GM21786 (cell line): Measurements from ENCODE around the gene B3GALT6.

Experiments used
- ATAC-seq: cut with Tn5 transposase; IDR thresholded peaks from one replicate; pipeline ENCODE4 v1.9.1; 2021; ENCODE audit not compliant: unreplicated experiment

Gene B3GALT6

DNA sequence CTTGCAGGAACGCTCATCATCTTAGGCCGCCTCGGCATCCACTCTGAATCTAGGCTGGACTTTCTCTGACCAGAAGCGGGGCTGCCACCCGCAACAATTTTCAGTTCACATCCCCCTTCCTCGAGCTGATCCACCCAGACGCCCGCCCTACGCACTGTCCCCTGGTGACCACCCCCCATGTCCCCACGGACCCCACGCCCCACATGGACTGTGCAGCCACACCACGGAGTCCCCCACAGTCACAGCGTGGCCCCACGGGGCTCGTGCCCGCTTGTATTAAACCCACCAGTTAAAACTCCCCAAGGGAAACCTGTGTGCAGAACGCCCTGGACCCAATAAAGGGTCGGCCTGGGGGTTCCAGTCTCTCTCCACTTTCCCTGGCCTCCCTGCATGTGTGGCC, 27.5 kb downstream of the B3GALT6 start:
- ATAC-seq, result no peak

- ATAC-seq, result no peak
Observed at GRCh38 chr1:1259951-1260600, 28.0 kb downstream of the B3GALT6 start.

GRCh38 chr1:1260843-1261560, 29.0 kb downstream of the B3GALT6 start:
- no peak for ATAC-seq

- ATAC-seq, result no peak
Observed at GRCh38 chr1:1262071-1262470, 30.0 kb downstream of the B3GALT6 start.

GRCh38 chr1:1262758-1263157, 30.7 kb downstream of the B3GALT6 start:
- no peak for ATAC-seq

GRCh38 chr1:1264026-1264425, 32.0 kb downstream of the B3GALT6 start:
- ATAC-seq, result no peak

GRCh38 chr1:1264868-1265272, 32.8 kb downstream of the B3GALT6 start:
- ATAC-seq, result no peak

GRCh38 chr1:1267488-1268283, 35.6 kb downstream of the B3GALT6 start:
- ATAC-seq, result no peak

DNA sequence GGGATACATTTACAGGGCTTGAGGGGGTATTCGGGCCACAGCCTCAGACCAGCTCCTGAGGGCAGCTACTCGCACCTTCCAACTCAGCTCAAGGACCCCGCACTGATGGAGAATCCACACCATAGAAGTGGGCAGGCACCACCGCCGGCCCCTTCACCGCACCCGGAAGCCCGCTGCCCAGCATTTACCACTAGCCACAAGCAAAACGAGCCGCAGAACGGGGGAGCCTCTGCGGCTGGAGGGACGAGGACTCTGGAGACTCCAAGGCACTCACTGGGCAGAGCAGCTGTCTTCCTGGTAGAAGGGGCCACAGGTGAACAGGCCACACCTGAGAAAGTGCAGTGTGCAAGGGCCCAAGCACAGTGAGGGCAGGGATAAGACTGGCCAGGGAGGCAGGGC, 36.2 kb downstream of the B3GALT6 start:
- no peak for ATAC-seq

DNA sequence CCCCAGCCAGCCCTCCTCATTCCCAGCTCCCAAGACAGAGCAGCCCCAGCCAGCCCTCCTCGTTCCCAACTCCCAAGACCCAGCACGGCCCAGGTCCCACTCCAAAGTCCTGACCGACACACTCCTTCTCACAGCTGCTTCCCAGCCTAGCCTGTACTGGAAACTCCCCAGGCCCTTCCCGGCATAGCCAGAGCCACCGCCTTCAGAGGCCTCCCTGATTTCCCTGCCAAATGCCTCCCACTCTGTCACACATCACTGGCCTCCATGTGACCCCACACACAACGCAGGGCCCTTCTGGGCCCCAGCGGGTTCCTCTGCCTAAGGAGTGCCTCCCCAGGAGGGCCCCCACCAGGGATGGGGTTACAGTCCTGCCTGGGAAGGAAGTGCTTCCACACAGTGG, 38.8 kb downstream of the B3GALT6 start:
- no peak for ATAC-seq

DNA sequence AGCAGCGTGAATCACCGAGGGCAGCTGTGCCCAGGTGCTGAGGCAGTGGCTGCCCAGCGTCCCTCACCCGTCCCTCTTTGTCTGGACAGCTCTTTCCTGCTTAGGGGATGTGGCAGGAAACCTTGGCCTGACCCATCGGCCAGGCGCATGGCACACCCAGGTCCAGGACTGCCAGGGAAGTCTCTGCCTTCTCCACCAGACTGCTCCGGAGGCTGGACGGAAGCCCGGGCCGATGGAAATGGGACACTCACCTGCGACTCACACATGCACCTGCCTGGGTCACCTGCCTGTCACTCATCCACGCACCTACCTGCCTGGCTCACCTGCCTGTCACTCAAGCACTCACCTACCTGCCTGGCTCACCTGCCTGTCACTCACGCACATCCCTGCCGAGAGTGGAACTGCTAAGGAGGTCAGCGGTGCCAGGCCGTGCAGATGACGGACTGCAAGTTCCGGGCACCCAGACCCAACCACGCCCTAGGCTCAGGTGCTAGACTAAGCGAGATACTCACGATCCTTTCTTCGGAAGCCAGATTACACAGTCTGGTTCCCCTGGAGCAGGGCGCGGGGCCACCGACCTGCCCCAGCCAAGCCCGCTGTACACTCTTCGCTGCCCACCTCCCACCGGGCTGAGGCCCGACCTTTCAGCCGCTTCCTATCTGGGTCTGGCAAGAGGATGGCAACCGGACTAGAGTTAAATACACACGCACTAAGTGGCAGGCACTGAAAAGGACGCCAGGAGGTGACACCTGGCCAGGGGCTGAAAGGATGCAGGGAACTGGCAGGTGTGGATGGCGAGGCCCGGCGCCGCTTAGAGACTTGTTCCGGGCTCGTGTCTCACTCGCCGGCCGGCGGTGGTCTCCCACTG, 40.5 kb downstream of the B3GALT6 start:
- no peak for ATAC-seq

- no peak for ATAC-seq
Observed at GRCh38 chr1:1273209-1273511, 41.1 kb downstream of the B3GALT6 start.

DNA sequence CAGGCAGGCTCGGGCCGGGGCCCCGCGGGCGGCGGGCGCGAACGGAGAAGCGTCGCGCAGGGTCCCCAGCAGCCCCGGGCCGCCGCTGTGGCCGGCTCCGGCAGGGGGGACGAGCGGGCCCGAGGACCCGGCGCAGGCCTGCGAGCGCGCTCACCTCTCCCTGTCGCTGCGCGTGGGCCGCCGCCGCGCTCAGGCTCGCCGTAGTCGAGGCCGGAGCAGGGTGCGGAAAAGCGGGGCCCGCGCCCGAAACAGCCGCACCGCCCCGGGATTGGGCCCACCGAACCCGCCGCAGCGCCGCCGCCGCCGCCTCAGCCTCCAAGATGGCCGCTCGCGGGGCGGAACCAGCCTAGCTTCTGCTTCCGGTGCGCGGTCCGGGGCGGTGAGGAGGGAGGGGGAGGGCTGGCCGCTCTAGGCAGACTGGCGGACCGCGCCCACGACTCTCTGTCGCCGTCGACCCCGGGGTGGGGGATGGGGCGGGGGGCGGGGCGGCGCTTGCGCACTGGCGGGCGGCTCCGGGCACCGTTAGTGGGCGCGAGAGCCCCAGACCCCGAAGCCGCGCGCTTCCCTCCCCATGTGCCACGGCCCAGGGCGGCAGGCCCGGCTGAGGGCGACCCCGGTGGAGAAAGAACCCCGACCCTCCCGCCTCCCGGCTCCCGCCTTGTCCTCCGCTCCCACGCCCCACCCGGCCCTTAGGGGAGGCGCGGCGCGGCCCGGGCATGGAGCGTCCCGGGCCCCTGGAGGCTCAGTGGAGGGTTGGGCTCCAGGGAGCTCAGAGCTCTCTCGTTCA, 41.7 kb downstream of the B3GALT6 start, which contains the start of gene UBE2J2:
TSS of gene UBE2J2 (minus strand) at position 343 of the 787 bp plus-strand sequence. CDS start 5,862 bp downstream, outside the sequence.
- ATAC-seq, result peak; percentile 84

DNA sequence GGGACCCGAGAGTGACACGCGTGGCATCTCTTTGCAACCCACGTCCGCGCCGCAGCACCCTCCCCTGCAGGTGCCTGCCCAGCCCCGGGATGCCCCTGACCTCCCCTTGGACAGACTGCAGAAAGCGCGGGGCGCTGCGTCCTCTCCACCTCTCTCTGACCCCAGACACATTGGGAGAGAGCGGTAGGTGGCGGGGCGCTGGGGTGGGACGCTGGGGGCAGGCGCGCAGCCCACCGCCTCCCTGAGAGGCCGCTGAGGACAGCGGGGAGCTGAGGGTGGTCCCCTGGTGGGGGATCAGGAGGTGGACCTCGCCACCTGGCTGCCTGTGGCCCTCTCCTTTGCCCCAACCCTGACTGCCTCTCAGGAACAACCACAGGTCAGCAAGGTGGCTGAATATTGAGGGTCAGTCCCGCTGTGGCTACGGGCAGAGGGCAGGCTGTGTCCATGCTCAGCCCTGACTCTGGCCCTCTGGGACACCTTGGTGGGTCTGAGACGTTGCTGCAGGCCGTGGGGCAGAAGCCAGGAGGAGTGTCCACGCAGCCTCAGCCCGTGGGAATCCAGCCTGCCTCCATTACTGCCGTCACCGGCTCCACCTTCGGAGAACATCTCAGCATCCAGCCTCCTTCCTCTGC, 42.4 kb downstream of the B3GALT6 start:
- ATAC-seq, result peak; percentile 12

- no peak for ATAC-seq
Observed at GRCh38 chr1:1274931-1275431, 42.9 kb downstream of the B3GALT6 start.

DNA sequence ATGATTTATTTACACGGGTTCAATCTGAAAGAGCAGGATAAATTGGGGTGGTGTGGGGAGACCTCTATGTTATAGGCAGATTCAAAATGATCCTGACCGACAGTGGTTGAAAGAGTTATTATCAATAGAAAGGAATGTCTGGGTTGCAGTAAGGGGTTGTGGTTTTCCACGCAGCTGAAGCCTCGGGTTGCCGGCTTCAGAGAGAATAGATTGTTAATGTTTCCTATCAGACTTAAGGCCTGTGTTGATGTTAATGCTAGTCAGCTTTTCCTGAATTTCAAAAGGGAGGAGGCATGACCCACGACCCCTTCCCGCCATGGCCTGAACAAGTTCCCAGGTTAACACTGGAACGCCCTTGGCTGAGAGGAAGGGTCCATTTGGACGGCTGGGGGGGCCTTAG, 43.8 kb downstream of the B3GALT6 start:
- ATAC-seq, result no peak

DNA sequence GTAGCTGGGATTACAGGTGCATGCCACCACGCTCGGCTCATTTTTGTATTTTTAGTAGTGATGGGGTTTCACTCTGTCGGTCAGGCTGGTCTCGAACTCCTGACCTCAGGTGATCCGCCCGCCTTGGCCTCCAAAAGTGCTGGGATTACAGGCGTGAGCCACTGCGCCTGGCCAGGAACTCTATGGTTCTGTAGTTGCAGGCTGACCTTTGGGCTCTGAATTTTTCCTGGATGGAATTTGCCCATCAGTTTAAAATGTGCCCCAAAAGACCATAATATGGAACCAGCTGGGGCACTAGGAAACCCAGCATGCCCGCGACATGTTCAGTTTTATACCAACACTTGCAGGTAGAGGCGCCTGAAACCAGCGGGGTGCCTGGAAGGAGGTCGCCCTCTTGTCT, 46.6 kb downstream of the B3GALT6 start:
- ATAC-seq, result no peak

DNA sequence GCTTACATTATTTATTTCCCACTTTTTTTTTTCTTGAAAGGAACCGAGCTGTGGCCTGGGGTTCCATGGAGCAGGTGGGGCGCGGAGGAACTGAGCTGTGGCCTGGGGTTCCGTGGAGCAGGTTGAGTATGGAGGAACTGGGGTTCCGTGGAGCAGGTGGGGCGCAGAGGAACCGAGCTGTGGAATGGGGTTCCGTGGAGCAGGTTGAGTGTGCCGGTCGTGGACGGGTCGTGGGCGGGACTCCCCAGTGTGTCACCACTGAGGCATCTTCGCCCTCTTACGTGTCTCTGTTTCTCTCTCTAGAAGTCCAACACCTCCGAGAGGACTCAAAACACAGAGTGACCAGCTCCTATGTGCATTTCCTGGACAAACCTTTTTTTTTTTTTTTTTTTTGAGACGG, 47.0 kb downstream of the B3GALT6 start:
- no peak for ATAC-seq

DNA sequence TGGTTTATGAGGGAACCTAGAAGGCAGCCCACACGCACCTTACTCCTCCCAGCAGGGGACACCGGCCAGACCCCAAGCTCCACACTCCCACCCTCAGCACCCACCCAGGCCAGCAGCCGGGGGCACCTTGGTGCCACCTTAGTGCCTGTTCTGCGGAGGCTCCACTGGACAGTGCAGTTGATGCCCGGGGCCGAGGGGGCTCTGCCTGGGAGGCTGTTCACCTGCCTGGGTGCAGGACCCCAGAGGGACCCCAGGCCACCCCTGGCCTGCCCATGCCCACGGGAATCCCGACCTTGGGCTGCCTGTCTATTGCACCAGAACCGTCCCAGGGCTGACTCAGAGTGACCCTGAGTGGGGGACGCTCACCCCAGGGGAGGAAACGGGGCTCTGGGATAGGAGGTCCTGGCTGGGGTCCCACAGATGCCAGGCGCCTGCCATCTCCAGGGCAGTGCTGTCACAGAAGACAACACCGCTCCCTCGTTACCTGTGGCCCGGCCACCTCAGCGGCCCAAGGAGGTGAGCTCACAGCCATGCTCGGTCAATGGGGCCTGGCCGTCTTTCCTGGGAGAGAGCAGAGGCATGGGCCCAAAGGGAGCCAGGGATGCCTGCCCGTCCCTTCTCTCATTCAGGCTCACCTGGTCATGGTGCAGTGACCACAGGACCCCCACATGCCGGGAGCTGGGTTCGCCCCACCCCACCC, 48.9 kb downstream of the B3GALT6 start:
- ATAC-seq, result no peak
